DOHH2 (cell line): ENCODE data around the gene HAUS5.
"Not testable (repeated sequence)": the region's sequence is repeated elsewhere in the genome, so short reads cannot be mapped to it uniquely, and the experiment has no call there.

Experiments used
- H3F3A ChIP-seq: fragments of 200-600 bp; sonication (generic), shearing (Covaris generic); 2 replicates; pipeline ENCODE4 v1.6.0; 2016; ENCODE audit warnings: antibody characterized with exemption, mild to moderate bottlenecking; ENCODE audit not compliant: control insufficient read depth, insufficient read depth
- H3K27ac ChIP-seq: fragments of 200-600 bp; sonication (generic); 2 replicates; pipeline ENCODE4 v1.5.1; 2014; ENCODE audit warnings: low read depth, mild to moderate bottlenecking, low read length, moderate library complexity
- H3K27me3 ChIP-seq: fragments of 200-600 bp; sonication (generic); 2 replicates; pipeline ENCODE4 v1.6.1; 2014; ENCODE audit warnings: mild to moderate bottlenecking, low read length, mixed read lengths; ENCODE audit not compliant: control insufficient read depth
- H3K36me3 ChIP-seq: fragments of 200-600 bp; sonication (generic); 2 replicates; pipeline ENCODE4 v1.6.1; 2014; ENCODE audit warnings: mild to moderate bottlenecking, low read length, moderate library complexity, mixed read lengths; ENCODE audit not compliant: control insufficient read depth
- H3K4me1 ChIP-seq: fragments of 200-600 bp; sonication (generic); 2 replicates; pipeline ENCODE4 v1.6.1; 2014; ENCODE audit warnings: mild to moderate bottlenecking, low read length, mixed read lengths; ENCODE audit not compliant: control insufficient read depth
- H3K4me2 ChIP-seq: fragments of 200-600 bp; sonication (generic); 2 replicates; pipeline ENCODE4 v1.6.0; 2014; ENCODE audit warnings: mild to moderate bottlenecking, low read length, moderate library complexity
- H3K4me3 ChIP-seq: fragments of 200-600 bp; sonication (generic); 2 replicates; pipeline ENCODE4 v1.5.1; 2014; ENCODE audit warnings: mild to moderate bottlenecking, low read length, mixed read lengths
- H3K79me2 ChIP-seq: fragments of 200-600 bp; sonication (generic); 2 replicates; pipeline ENCODE4 v1.6.1; 2014; ENCODE audit warnings: mild to moderate bottlenecking, low read length, mixed read lengths; ENCODE audit not compliant: control insufficient read depth
- H3K9me2 ChIP-seq: fragments of 200-600 bp; sonication (generic); replicated peaks from 2 replicates; pipeline ENCODE4 v1.6.1; 2014; ENCODE audit warnings: mild to moderate bottlenecking, low read length, mixed read lengths; ENCODE audit not compliant: control insufficient read depth
- H3K9me3 ChIP-seq: fragments of 200-600 bp; sonication (generic); 2 replicates; pipeline ENCODE4 v1.6.1; 2014; ENCODE audit warnings: antibody characterized with exemption, low read length, mixed read lengths; ENCODE audit not compliant: control insufficient read depth, insufficient read depth
- H4K20me1 ChIP-seq: fragments of 200-600 bp; sonication (generic); 2 replicates; pipeline ENCODE4 v1.6.0; 2014; ENCODE audit warnings: low read depth, mild to moderate bottlenecking, antibody characterized with exemption, low read length, moderate library complexity; ENCODE audit not compliant: control insufficient read depth, insufficient read depth
- EZH2phosphoT487 ChIP-seq: fragments of 200-600 bp; sonication (generic); IDR thresholded peaks from 2 replicates; pipeline ENCODE4 v1.6.1; 2017; ENCODE audit warnings: borderline replicate concordance, mild to moderate bottlenecking, antibody characterized with exemption, low read length, moderate library complexity, mixed read lengths
- TF ChIP-seq, protein P1 (sequence below): fragments of 200-600 bp; sonication (generic); IDR thresholded peaks from one replicate; pipeline ENCODE4 v1.5.1; 2014; ENCODE audit warnings: antibody characterized with exemption, mild to moderate bottlenecking, low read depth, low read length; ENCODE audit not compliant: poor library complexity, severe bottlenecking

HAUS5 gene

DNA sequence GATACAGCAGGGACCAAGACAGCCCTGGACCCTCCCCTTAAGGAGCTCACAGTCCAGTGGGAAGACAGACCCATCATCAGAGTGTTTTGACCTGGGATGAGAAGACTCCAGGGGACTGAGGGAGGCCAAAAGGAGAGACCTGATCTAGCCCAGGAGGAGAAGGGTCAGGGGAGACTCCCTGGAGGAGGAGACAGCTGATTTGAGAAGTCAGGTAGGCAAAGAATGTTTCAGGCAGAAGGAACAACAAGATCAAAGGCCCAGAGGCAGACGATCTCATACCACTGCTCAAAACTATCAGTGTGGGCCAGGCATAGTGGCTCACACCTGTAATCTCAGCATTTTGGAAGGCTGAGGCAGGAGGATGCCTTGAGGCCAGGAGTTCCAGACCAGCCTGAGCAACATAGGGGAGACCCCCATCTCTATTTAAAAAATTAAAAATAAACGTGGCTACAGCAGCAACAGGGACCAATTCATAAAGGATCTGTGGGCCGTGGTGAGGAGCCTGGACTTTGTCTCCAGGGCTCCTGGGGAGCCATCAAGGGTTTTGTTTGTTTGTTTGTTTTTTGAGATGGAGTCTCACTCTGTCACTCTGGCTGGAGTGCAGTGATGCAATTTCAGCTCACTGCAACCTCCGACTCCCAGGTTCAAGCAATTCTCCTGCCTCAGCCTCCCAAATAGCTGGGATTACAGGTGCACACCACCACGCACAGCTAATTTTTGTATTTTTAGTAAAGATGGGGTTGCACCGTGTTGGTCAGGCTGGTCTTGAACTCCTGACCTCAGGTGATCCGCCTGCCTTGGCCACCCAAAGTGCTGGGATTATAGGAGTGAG is 33.4 kb downstream of the HAUS5 start:
- Histone ChIP-seq H3K27ac (no peak overlapping the region), H3K27me3 (no peaks in the 10 kb centered on the region), H3K79me2 (peaks cover 28% of the 10 kb centered on the region), H3K9me3 (no peaks in the 10 kb centered on the region), H3F3A (peaks cover 10% of the 10 kb centered on the region), H3K4me3 (no peak overlapping the region), H3K4me1 (peaks cover 63% of the 10 kb centered on the region), H3K36me3 (peaks cover 19% of the 10 kb centered on the region), H3K4me2 (peak overlapping the region; percentile 92; the same call in 1 of the 2 replicates), H3K9me2 (no peaks in the 10 kb centered on the region), H4K20me1 (peaks cover 3% of the 10 kb centered on the region; the same call in 1 of the 2 replicates)
- TF ChIP-seq EZH2phosphoT487, result no peak
- TF ChIP-seq, protein P1, sequence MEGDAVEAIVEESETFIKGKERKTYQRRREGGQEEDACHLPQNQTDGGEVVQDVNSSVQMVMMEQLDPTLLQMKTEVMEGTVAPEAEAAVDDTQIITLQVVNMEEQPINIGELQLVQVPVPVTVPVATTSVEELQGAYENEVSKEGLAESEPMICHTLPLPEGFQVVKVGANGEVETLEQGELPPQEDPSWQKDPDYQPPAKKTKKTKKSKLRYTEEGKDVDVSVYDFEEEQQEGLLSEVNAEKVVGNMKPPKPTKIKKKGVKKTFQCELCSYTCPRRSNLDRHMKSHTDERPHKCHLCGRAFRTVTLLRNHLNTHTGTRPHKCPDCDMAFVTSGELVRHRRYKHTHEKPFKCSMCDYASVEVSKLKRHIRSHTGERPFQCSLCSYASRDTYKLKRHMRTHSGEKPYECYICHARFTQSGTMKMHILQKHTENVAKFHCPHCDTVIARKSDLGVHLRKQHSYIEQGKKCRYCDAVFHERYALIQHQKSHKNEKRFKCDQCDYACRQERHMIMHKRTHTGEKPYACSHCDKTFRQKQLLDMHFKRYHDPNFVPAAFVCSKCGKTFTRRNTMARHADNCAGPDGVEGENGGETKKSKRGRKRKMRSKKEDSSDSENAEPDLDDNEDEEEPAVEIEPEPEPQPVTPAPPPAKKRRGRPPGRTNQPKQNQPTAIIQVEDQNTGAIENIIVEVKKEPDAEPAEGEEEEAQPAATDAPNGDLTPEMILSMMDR, result no peak

DNA sequence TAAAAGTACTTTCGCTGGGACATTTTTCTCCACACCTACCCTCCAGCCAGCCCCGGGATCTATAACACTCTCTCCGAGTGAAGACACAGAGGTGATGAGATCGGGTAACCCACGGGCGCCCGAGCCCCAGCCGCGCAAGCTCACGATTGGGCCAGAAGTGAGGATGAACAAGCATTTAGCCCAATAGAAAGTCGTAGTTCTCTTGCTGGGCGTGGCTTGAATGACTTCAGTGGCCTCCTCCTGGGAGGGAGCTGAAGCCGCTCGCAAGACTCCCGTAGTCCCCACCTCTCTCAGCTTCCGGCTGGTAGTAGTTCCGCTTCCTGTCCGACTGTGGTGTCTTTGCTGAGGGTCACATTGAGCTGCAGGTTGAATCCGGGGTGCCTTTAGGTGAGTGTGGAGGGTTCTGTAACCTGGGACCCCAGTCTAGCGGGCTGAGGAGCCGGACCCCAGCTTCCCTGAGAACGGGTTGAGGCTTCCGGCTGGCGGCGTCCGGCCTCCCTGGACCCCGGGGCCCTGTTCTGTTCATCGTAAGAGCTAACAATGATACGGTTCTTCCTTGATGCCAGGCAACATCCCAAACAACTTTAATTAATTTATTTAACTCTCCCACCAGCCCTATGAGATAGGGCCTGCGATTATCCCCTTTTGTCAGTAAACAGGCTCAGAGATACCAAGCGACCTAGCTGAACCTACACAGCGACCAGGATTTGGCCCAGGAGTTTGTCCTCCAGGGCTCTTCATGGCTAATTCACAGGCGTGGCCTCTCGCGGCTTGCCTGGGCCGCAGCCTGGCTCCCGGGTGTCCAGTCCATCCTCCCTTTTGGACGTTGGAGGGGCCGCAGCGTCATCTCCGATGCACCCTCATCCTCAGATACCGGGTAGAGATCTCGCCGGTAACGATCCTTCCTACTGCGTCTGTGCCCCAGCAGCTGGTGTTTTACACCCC is 35.8 kb downstream of the HAUS5 start, which contains the start of gene COX6B1:
Gene COX6B1 (plus strand): TSS at position 307 of the 945 bp plus-strand sequence. CDS start 2,921 bp downstream, outside the sequence.
- TF ChIP-seq, protein P1, result no peak
- TF ChIP-seq EZH2phosphoT487, result no peak
- H3K27me3 ChIP-seq, result no peaks in the 10 kb centered on the region
- H3K79me2 ChIP-seq, result peaks cover 35% of the 10 kb centered on the region
- no peaks in the 10 kb centered on the region for H3K9me2 ChIP-seq
- peaks cover 40% of the 10 kb centered on the region for H3K4me1 ChIP-seq
- peak within 1 kb of the TSS; percentile 96 for H3K4me2 ChIP-seq
- peaks cover 7% of the 10 kb centered on the region for H3F3A ChIP-seq
- H3K9me3 ChIP-seq, result no peaks in the 10 kb centered on the region
- peaks cover 3% of the 10 kb centered on the region; the same call in 1 of the 2 replicates for H4K20me1 ChIP-seq
- H3K36me3 ChIP-seq, result peaks cover 28% of the 10 kb centered on the region
- H3K27ac ChIP-seq, result peak within 1 kb of the TSS; percentile 38
- H3K4me3 ChIP-seq, result peak within 1 kb of the TSS; percentile 90

DNA sequence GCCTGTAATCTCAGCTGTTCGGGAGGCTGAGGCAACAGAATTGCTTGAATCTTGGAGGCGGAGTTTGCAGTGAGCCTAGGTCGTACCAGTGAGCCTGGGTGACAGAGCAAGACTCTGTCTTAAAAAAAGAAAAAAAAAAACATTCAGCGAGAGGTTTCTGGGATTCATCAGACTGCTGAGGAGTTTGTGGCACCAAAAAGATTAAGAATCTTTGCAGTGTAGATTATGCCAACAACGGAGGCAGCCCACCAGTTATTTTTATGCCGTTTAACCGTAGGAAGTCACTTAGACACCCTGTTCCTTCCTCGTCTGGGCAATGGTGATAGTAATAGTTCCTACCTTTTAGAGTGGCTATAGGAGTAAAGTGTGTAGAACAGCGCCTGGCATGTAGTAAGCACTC is 38.0 kb downstream of the HAUS5 start:
- Histone ChIP-seq H3K36me3 (peaks cover 45% of the 10 kb centered on the region), H3K4me2 (no peak overlapping the region)
- no peak for TF ChIP-seq EZH2phosphoT487
- TF ChIP-seq, protein P1, result no peak

DNA sequence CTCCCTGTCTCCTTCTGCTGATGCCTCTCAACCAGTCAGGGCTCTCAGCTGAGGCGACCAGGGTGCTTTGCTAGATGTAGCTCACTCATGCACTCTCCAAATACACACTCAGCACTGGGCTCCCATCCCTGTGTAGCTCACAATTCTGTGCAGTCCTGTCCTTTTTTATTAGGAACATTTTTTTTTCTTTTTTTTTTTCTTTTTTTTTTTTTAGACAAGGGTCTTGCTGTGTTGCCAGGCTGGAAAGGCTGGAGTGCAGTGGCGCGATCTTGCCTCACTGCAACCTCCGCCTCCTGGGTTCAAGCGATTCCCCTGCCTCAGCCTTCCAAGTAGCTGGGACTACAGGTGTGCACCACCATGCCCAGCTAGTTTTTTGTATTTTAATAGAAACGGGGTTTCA is 42.3 kb downstream of the HAUS5 start:
- not testable (repeated sequence) for H3K4me2 ChIP-seq, H3K27me3 ChIP-seq, H3F3A ChIP-seq, H3K4me1 ChIP-seq, H3K9me2 ChIP-seq, H3K27ac ChIP-seq, H3K9me3 ChIP-seq, H4K20me1 ChIP-seq, H3K4me3 ChIP-seq
- H3K79me2 ChIP-seq, result peaks cover 17% of the 10 kb centered on the region
- H3K36me3 ChIP-seq, result peaks cover 60% of the 10 kb centered on the region

More for the DNA sequence above, 38.0 kb downstream of the HAUS5 start:
- Histone ChIP-seq H3K4me3 (no peak overlapping the region), H3K27me3 (no peaks in the 10 kb centered on the region), H3K79me2 (peaks cover 35% of the 10 kb centered on the region), H3K9me2 (no peaks in the 10 kb centered on the region), H3F3A (no peaks in the 10 kb centered on the region), H3K4me1 (peaks cover 19% of the 10 kb centered on the region), H3K9me3 (no peaks in the 10 kb centered on the region), H4K20me1 (peaks cover 3% of the 10 kb centered on the region; the same call in 1 of the 2 replicates), H3K27ac (no peak overlapping the region)
